ENCODE measurements around the gene CDCA4. TPM values are rescaled to one million over a fixed set of nuclear protein-coding genes. Genes with fewer than 3 reads are reported as not detected.

The CDCA4 gene
- total RNA-seq, 1 experiment from 2014 or later = 41.4 TPM

DNA sequence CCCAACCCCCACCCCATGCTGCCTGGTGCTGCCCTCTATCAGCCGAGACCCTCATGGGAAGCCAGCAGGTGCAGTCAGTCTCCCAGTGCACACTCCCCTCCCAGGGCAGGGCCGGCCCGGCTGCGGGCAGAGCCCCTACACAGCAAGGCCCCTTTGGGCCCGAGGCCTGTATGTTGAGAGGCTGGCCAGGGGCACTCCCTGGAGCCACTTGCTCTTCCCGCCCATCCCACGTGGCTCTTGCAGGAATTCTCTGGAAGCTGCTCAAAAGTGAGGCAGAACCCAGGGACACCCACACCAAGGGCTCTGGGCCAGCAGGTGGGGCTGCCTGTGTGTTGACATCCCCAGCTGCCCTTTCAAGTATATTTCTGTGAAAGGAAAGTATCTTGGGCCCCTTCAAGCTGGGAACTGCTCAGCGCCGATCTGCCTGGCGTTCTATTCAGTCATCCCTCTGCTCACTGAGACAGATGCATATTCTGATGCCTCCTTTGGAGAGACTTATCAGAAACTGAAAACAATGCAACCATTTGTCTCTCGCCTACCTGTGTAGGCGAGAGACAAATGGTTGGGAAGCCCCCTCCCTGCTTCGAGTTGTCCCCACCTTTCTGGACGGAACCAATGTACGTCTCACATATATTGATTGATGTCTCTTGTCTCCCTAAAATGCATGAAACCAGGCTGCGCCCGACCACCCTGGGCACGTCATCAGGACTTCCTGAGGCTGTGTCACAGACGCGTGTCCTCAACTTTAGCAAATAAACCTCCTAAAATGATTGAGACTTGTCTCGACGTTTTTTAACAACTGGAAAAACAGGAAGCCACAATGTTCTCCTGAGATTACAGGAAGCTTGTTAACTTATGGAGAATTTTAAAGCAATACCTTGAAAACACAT, 38.4 kb upstream of the CDCA4 start:
- intact Hi-C loops (cut with micrococcal nuclease; ENCODE audit: unreplicated experiment) = no loop called here
- no peaks in the 10 kb centered on the region for H3K27me3 Mint-ChIP-seq (ENCODE audit: insufficient read depth, unreplicated experiment)
- no peak overlapping the region for H3K4me3 Mint-ChIP-seq (ENCODE audit: unreplicated experiment)
- no peak overlapping the region for H3K27ac Mint-ChIP-seq (ENCODE audit: unreplicated experiment)
- POLR2A ChIA-PET = interaction anchor here (0.9 kb wide), 1 partner anchor 25 kb away, joined by 4 read pairs; no protein-coding TSS in a partner anchor
- Histone ChIP-seq H3K4me1 (peaks cover 1% of the 10 kb centered on the region), H3K4me3 (ENCODE audit: low read depth, low read length) (no peak overlapping the region), H3K36me3 (ENCODE audit: control insufficient read depth, insufficient read depth, low read length) (no peaks in the 10 kb centered on the region), H3K9me3 (no peaks in the 10 kb centered on the region), H3K27me3 (replicated peaks; ENCODE audit: control insufficient read depth, insufficient read depth, low read length) (no peaks in the 10 kb centered on the region)
- peak in 1 of 2 experiments; percentile 27 for DNase-seq
- peak in 1 of 2 experiments; percentile 40 for TF ChIP-seq CTCF (IDR thresholded peaks at IDR 0.05; ENCODE audit: insufficient read depth in 1 of 2, low read depth in 1 of 2, low read length in 1 of 2, severe bottlenecking in 1 of 2, unreplicated experiment in 1 of 2)
- CTCF ChIA-PET = interaction anchor here (1.0 to 1.1 kb wide), 2 partner anchors 23 to 27 kb away, joined by 3 to 6 read pairs; no protein-coding TSS in a partner anchor
- BruUV-seq (replicated peaks) = no TSS peak
- H3K4me1 Mint-ChIP-seq (ENCODE audit: low read depth, unreplicated experiment) = peaks cover 6% of the 10 kb centered on the region
- H3K9me3 Mint-ChIP-seq (ENCODE audit: unreplicated experiment) = no peaks in the 10 kb centered on the region
- H3K36me3 Mint-ChIP-seq (ENCODE audit: insufficient read depth, unreplicated experiment) = no peaks in the 10 kb centered on the region

- Histone ChIP-seq H3K4me3 (ENCODE audit: low read depth, low read length) (no peak overlapping the region), H3K27me3 (replicated peaks; ENCODE audit: control insufficient read depth, insufficient read depth, low read length) (no peaks in the 10 kb centered on the region), H3K36me3 (ENCODE audit: control insufficient read depth, insufficient read depth, low read length) (no peaks in the 10 kb centered on the region), H3K9me3 (no peaks in the 10 kb centered on the region), H3K4me1 (no peaks in the 10 kb centered on the region)
- intact Hi-C loops (cut with micrococcal nuclease; ENCODE audit: unreplicated experiment) = no loop called here
- Mint-ChIP-seq H3K9me3 (ENCODE audit: unreplicated experiment) (no peaks in the 10 kb centered on the region), H3K4me1 (ENCODE audit: low read depth, unreplicated experiment) (peaks cover 6% of the 10 kb centered on the region), H3K4me3 (ENCODE audit: unreplicated experiment) (no peak overlapping the region), H3K27me3 (ENCODE audit: insufficient read depth, unreplicated experiment) (no peaks in the 10 kb centered on the region), H3K36me3 (ENCODE audit: insufficient read depth, unreplicated experiment) (no peaks in the 10 kb centered on the region), H3K27ac (ENCODE audit: unreplicated experiment) (no peak overlapping the region)
- no TSS peak for BruUV-seq (replicated peaks)
- TF ChIP-seq CTCF (IDR thresholded peaks at IDR 0.05; ENCODE audit: insufficient read depth in 1 of 2, low read depth in 1 of 2, low read length in 1 of 2, severe bottlenecking in 1 of 2, unreplicated experiment in 1 of 2) = no peak
- CTCF ChIA-PET = interaction anchor here (1.1 kb wide), 1 partner anchor 28 kb away, joined by 6 read pairs; no protein-coding TSS in a partner anchor
- POLR2A ChIA-PET = no interaction called here
- DNase-seq = no peak
These were observed 37.7 kb upstream of the CDCA4 start for GRCh38 chr14:105058521-105059034.

GRCh38 chr14:105056303-105056831, 35.5 kb upstream of the CDCA4 start:
- H3K9me3 Mint-ChIP-seq (ENCODE audit: unreplicated experiment) = no peaks in the 10 kb centered on the region
- Histone ChIP-seq H3K4me1 (no peaks in the 10 kb centered on the region), H3K27me3 (replicated peaks; ENCODE audit: control insufficient read depth, insufficient read depth, low read length) (no peaks in the 10 kb centered on the region), H3K36me3 (ENCODE audit: control insufficient read depth, insufficient read depth, low read length) (no peaks in the 10 kb centered on the region), H3K9me3 (no peaks in the 10 kb centered on the region), H3K4me3 (ENCODE audit: low read depth, low read length) (no peak overlapping the region)
- CTCF ChIA-PET = interaction anchor here (1.5 kb wide), 1 partner anchor 10 kb away, joined by 5 read pairs; no protein-coding TSS in a partner anchor
- no peak overlapping the region for H3K4me3 Mint-ChIP-seq (ENCODE audit: unreplicated experiment)
- BruUV-seq (replicated peaks) = no TSS peak
- DNase-seq = peak in 1 of 2 experiments; percentile 30
- peaks cover 6% of the 10 kb centered on the region for H3K4me1 Mint-ChIP-seq (ENCODE audit: low read depth, unreplicated experiment)
- intact Hi-C loops (cut with micrococcal nuclease; ENCODE audit: unreplicated experiment) = no loop called here
- no peak overlapping the region for H3K27ac Mint-ChIP-seq (ENCODE audit: unreplicated experiment)
- POLR2A ChIA-PET = no interaction called here
- H3K27me3 Mint-ChIP-seq (ENCODE audit: insufficient read depth, unreplicated experiment) = no peaks in the 10 kb centered on the region
- H3K36me3 Mint-ChIP-seq (ENCODE audit: insufficient read depth, unreplicated experiment) = no peaks in the 10 kb centered on the region
- no peak for TF ChIP-seq CTCF (IDR thresholded peaks at IDR 0.05; ENCODE audit: insufficient read depth in 1 of 2, low read depth in 1 of 2, low read length in 1 of 2, severe bottlenecking in 1 of 2, unreplicated experiment in 1 of 2)
